SK-N-SH treated with all-trans-retinoic acid at 6 μM for 48 hours (cell line): ENCODE data around the gene VAC14.

Experiments used
- ATAC-seq: fragments of 200-7000 bp; cut with Tn5 transposase; 3 replicates; pipeline ENCODE4 v1.9.1; 2020; ENCODE audit warnings: mild to moderate bottlenecking, moderate library complexity
- BACH2 ChIP-seq: fragments of 250-450 bp; sonication (Bioruptor Pico); IDR thresholded peaks from 2 replicates; pipeline ENCODE4 v1.9.0; 2021; ENCODE audit warnings: mild to moderate bottlenecking, borderline replicate concordance
- CSDC2 ChIP-seq: fragments of 250-450 bp; sonication (Bioruptor Pico); IDR thresholded peaks from 2 replicates; pipeline ENCODE4 v1.5.0; 2020; ENCODE audit warnings: mild to moderate bottlenecking, moderate library complexity
- CSRNP3 ChIP-seq: fragments of 250-450 bp; sonication (Bioruptor Pico); IDR thresholded peaks from 2 replicates; pipeline ENCODE4 v1.5.1; 2021; ENCODE audit warnings: mild to moderate bottlenecking, moderate library complexity
- ESRRG ChIP-seq: fragments of 250-450 bp; sonication (Bioruptor Pico); IDR thresholded peaks from 2 replicates; pipeline ENCODE4 v1.6.1; 2021; ENCODE audit warnings: mild to moderate bottlenecking
- GLIS3 ChIP-seq: fragments of 250-450 bp; sonication (Bioruptor Pico); IDR thresholded peaks from 2 replicates; pipeline ENCODE4 v1.5.0; 2020; ENCODE audit warnings: mild to moderate bottlenecking, moderate library complexity
- ISL1 ChIP-seq: fragments of 250-450 bp; sonication (Bioruptor Pico); IDR thresholded peaks from 2 replicates; pipeline ENCODE4 v2.1.2; 2022; ENCODE audit warnings: mild to moderate bottlenecking, moderate library complexity
- PPARA ChIP-seq: fragments of 250-450 bp; sonication (Bioruptor Pico); IDR thresholded peaks from 2 replicates; pipeline ENCODE4 v1.5.0; 2020; ENCODE audit warnings: mild to moderate bottlenecking, borderline replicate concordance
- SNAI2 ChIP-seq: fragments of 250-450 bp; sonication (Bioruptor Pico); IDR thresholded peaks from 2 replicates; pipeline ENCODE4 v1.5.0; 2020; ENCODE audit warnings: mild to moderate bottlenecking, moderate library complexity
- TCF4 ChIP-seq: fragments of 250-450 bp; sonication (Bioruptor Pico); IDR thresholded peaks from 2 replicates; pipeline ENCODE4 v1.8.0; 2021; ENCODE audit warnings: mild to moderate bottlenecking, moderate library complexity, borderline replicate concordance
- TOX ChIP-seq: fragments of 250-450 bp; sonication (Bioruptor Pico); IDR thresholded peaks from 2 replicates; pipeline ENCODE4 v1.8.0; 2021; ENCODE audit warnings: mild to moderate bottlenecking, moderate library complexity, borderline replicate concordance
- ZFP3 ChIP-seq: fragments of 250-450 bp; sonication (Bioruptor Pico); IDR thresholded peaks from 2 replicates; pipeline ENCODE4 v1.5.0; 2020; ENCODE audit warnings: mild to moderate bottlenecking, moderate library complexity
- ZFP30 ChIP-seq: fragments of 450-650 bp; formaldehyde crosslinking; IDR thresholded peaks from 2 replicates; pipeline ENCODE4 v1.5.0; 2022; ENCODE audit warnings: mild to moderate bottlenecking, moderate library complexity
- ZNF565 ChIP-seq: fragments of 450-650 bp; formaldehyde crosslinking; conservative IDR thresholded peaks from 2 replicates; pipeline ENCODE4 v1.5.0; 2020; ENCODE audit warnings: low read depth, mild to moderate bottlenecking, moderate library complexity
- ZNF70 ChIP-seq: fragments of 450-650 bp; formaldehyde crosslinking; IDR thresholded peaks from 2 replicates; pipeline ENCODE4 v1.5.0; 2020; ENCODE audit warnings: mild to moderate bottlenecking, moderate library complexity
- ZNF8 ChIP-seq: fragments of 450-650 bp; formaldehyde crosslinking; IDR thresholded peaks from 2 replicates; pipeline ENCODE4 v1.5.0; 2020; ENCODE audit warnings: mild to moderate bottlenecking, moderate library complexity
- TF ChIP-seq, protein P1 (sequence below): fragments of 250-450 bp; sonication (Bioruptor Pico); IDR thresholded peaks from 2 replicates; pipeline ENCODE4 v1.8.0; 2021; ENCODE audit warnings: low read depth, mild to moderate bottlenecking, moderate library complexity, borderline replicate concordance
- TF ChIP-seq, protein P2 (sequence below): fragments of 250-450 bp; sonication (Bioruptor Pico); IDR thresholded peaks from 2 replicates; pipeline ENCODE4 v1.5.1; 2020; ENCODE audit warnings: low read depth, mild to moderate bottlenecking, moderate library complexity
- TF ChIP-seq, protein P3 (sequence below): fragments of 250-450 bp; sonication (Bioruptor Pico); IDR thresholded peaks from 2 replicates; pipeline ENCODE4 v1.8.0; 2020; ENCODE audit warnings: mild to moderate bottlenecking, moderate library complexity, borderline replicate concordance
- TF ChIP-seq, protein P4 (sequence below): fragments of 250-450 bp; sonication (Bioruptor Pico); IDR thresholded peaks from 2 replicates; pipeline ENCODE4 v1.5.0; 2020; ENCODE audit warnings: mild to moderate bottlenecking, moderate library complexity

The VAC14 gene

DNA sequence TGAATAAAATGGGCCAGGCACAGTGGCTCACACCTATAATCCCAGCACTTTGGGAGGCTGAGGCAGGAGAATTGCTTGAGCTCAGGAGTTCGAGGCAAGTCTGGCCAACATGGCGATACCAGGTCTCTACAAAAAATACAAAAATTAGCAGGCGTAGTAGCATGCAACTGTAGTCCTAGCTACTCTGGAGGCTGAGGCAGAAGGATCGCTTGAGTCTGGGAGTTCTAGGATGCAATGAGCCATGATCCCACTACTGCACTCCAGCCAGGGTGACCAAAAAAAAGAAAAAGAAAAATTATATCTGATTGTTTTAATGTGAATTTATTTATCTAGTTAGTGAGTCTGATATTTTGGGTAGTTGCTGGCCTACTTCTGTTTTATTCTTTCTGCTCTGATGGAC, 147.6 kb downstream of the VAC14 start:
- peak; percentile 10 for ATAC-seq

GRCh38 chr16:70652322-70652721, 148.6 kb downstream of the VAC14 start:
- ATAC-seq = no peak
- no peak for TF ChIP-seq ZFP3 (CRISPR knock-in tag)

More for the DNA sequence above, 147.6 kb downstream of the VAC14 start:
- TF ChIP-seq, protein P1, sequence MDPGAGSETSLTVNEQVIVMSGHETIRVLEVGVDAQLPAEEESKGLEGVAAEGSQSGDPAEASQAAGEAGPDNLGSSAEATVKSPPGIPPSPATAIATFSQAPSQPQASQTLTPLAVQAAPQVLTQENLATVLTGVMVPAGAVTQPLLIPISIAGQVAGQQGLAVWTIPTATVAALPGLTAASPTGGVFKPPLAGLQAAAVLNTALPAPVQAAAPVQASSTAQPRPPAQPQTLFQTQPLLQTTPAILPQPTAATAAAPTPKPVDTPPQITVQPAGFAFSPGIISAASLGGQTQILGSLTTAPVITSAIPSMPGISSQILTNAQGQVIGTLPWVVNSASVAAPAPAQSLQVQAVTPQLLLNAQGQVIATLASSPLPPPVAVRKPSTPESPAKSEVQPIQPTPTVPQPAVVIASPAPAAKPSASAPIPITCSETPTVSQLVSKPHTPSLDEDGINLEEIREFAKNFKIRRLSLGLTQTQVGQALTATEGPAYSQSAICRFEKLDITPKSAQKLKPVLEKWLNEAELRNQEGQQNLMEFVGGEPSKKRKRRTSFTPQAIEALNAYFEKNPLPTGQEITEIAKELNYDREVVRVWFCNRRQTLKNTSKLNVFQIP = no peak
- TF ChIP-seq ISL1 (CRISPR knock-in tag) (no peak), ZNF70 (CRISPR knock-in tag) (no peak), PPARA (CRISPR knock-in tag) (no peak), ZNF565 (CRISPR knock-in tag) (no peak), ESRRG (CRISPR knock-in tag) (no peak), BACH2 (no peak), ZFP3 (CRISPR knock-in tag) (no peak), ZNF8 (no peak), CSDC2 (no peak), GLIS3 (no peak), SNAI2 (CRISPR knock-in tag) (no peak), ZFP30 (CRISPR knock-in tag) (no peak), TCF4 (no peak)
- TF ChIP-seq, protein P2, sequence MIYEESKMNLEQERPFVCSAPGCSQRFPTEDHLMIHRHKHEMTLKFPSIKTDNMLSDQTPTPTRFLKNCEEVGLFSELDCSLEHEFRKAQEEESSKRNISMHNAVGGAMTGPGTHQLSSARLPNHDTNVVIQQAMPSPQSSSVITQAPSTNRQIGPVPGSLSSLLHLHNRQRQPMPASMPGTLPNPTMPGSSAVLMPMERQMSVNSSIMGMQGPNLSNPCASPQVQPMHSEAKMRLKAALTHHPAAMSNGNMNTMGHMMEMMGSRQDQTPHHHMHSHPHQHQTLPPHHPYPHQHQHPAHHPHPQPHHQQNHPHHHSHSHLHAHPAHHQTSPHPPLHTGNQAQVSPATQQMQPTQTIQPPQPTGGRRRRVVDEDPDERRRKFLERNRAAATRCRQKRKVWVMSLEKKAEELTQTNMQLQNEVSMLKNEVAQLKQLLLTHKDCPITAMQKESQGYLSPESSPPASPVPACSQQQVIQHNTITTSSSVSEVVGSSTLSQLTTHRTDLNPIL (CRISPR knock-in tag) = no peak
- TF ChIP-seq, protein P3, sequence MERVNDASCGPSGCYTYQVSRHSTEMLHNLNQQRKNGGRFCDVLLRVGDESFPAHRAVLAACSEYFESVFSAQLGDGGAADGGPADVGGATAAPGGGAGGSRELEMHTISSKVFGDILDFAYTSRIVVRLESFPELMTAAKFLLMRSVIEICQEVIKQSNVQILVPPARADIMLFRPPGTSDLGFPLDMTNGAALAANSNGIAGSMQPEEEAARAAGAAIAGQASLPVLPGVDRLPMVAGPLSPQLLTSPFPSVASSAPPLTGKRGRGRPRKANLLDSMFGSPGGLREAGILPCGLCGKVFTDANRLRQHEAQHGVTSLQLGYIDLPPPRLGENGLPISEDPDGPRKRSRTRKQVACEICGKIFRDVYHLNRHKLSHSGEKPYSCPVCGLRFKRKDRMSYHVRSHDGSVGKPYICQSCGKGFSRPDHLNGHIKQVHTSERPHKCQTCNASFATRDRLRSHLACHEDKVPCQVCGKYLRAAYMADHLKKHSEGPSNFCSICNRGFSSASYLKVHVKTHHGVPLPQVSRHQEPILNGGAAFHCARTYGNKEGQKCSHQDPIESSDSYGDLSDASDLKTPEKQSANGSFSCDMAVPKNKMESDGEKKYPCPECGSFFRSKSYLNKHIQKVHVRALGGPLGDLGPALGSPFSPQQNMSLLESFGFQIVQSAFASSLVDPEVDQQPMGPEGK (CRISPR knock-in tag) = no peak

GRCh38 chr16:70651524-70651923, 149.4 kb downstream of the VAC14 start:
- no peak for TF ChIP-seq ISL1 (CRISPR knock-in tag)
- no peak for TF ChIP-seq ZNF565 (CRISPR knock-in tag)
- TF ChIP-seq CSRNP3 (CRISPR knock-in tag) = no peak
- no peak for TF ChIP-seq ESRRG (CRISPR knock-in tag)
- TF ChIP-seq, protein P4, sequence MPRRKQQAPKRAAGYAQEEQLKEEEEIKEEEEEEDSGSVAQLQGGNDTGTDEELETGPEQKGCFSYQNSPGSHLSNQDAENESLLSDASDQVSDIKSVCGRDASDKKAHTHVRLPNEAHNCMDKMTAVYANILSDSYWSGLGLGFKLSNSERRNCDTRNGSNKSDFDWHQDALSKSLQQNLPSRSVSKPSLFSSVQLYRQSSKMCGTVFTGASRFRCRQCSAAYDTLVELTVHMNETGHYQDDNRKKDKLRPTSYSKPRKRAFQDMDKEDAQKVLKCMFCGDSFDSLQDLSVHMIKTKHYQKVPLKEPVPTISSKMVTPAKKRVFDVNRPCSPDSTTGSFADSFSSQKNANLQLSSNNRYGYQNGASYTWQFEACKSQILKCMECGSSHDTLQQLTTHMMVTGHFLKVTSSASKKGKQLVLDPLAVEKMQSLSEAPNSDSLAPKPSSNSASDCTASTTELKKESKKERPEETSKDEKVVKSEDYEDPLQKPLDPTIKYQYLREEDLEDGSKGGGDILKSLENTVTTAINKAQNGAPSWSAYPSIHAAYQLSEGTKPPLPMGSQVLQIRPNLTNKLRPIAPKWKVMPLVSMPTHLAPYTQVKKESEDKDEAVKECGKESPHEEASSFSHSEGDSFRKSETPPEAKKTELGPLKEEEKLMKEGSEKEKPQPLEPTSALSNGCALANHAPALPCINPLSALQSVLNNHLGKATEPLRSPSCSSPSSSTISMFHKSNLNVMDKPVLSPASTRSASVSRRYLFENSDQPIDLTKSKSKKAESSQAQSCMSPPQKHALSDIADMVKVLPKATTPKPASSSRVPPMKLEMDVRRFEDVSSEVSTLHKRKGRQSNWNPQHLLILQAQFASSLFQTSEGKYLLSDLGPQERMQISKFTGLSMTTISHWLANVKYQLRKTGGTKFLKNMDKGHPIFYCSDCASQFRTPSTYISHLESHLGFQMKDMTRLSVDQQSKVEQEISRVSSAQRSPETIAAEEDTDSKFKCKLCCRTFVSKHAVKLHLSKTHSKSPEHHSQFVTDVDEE = no peak
- no peak for TF ChIP-seq ZNF70 (CRISPR knock-in tag)
- TF ChIP-seq PPARA (CRISPR knock-in tag) = no peak
- TF ChIP-seq, protein P2 (CRISPR knock-in tag) = no peak
- TF ChIP-seq ZFP30 (CRISPR knock-in tag) = no peak
- TF ChIP-seq SNAI2 (CRISPR knock-in tag) = no peak
- TF ChIP-seq GLIS3 = no peak
- TF ChIP-seq, protein P1 = no peak
- TF ChIP-seq TOX (CRISPR knock-in tag) = no peak
- no peak for TF ChIP-seq ZFP3 (CRISPR knock-in tag)
- TF ChIP-seq, protein P3 (CRISPR knock-in tag) = no peak
- no peak for ATAC-seq
